DMS53 treated with DMSO at 0.1 percent for 48 hours (cell line): ENCODE data around the gene ROR2.
A peak's percentile ranks its signal among the peaks of the same experiment; 100 is the strongest.
"Not testable (repeated sequence)": the region's sequence is repeated elsewhere in the genome, so short reads cannot be mapped to it uniquely, and the experiment has no call there.

ENCODE experiments used
- DNase-seq: peaks from one replicate; lab custom pipeline; 2025; ENCODE audit not compliant: unreplicated experiment; lab: John Stamatoyannopoulos, UW

The ROR2 gene

GRCh38 chr9:91949946-91950664, at the start of gene ROR2:
TSS of gene ROR2 (minus strand) at chr9:91950228.
- DNase-seq = no peak

GRCh38 chr9:91995000-91995655, 45.1 kb upstream of the ROR2 start:
- no peak for DNase-seq

GRCh38 chr9:91994422-91994821, 44.4 kb upstream of the ROR2 start:
- peak; percentile 43 for DNase-seq

GRCh38 chr9:91992461-91993041, 42.5 kb upstream of the ROR2 start:
- no peak for DNase-seq

DNA sequence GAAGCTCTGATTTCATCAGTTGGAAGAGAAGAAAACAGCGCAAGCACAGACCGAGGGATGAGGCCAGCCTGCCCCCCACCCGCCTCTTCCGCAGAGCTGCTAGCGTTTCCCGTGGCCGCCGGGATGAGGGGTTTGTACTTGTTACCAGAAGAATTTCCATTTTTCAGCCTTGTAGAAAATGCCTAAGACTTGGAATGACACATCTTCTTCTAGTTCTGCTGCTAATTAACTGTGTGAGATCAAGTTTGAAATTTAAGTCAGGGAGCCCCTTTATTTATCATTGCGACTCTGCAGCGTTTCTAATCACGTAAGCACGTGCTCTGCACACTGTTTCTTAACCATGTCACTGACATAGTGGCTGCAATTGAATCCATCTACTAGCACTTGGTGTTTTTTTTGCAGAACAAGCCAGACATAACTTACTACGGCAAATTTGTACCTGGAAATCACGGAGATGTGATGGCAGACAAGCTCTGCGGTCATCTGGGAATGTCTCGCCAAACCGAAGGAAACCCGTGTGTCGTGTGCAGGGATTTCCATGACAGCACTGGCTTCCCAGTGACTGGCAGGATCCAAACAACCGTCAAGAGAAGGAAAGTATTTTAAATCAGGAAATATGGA, 41.8 kb upstream of the ROR2 start:
- no peak for DNase-seq

GRCh38 chr9:91986248-91986647, 36.2 kb upstream of the ROR2 start:
- DNase-seq = no peak

- DNase-seq = no peak
Measured at GRCh38 chr9:91985692-91986091, 35.7 kb upstream of the ROR2 start.

DNA sequence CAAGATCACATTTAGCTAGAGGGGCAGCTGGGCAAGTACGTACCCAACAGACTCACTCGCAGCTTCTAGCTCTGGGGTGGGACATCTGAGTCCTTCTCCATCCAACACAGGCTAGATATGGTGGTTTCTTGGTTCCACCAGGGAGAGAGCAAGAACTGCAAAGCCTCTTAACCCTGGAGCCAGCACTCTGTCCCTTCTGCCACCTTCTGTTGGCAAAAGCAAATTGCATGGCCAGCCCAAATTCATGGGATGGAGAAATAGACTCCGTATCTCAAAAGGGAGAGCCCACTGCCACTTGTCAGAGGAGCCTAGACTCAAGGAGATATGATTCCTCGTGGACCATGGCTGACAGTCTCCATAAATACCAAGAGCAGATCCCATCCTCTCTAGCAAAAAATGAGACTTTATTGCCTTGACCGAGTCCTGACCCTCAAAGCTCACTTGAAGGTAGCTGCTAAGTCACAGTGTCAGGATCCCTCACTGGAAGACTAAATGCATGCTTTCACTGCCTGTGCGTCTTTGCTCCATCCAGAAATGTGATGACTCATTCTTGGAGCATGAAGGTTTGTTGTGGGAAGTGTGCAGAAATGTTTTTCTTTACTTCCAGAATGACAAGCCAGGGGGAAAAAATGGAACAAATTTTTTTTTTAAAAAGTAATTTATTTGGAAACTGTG, 28.8 kb upstream of the ROR2 start:
- DNase-seq = peak; percentile 1

GRCh38 chr9:91975254-91975653, 25.2 kb upstream of the ROR2 start:
- DNase-seq = not testable (repeated sequence)

GRCh38 chr9:91972711-91973110, 22.7 kb upstream of the ROR2 start:
- no peak for DNase-seq

DNA sequence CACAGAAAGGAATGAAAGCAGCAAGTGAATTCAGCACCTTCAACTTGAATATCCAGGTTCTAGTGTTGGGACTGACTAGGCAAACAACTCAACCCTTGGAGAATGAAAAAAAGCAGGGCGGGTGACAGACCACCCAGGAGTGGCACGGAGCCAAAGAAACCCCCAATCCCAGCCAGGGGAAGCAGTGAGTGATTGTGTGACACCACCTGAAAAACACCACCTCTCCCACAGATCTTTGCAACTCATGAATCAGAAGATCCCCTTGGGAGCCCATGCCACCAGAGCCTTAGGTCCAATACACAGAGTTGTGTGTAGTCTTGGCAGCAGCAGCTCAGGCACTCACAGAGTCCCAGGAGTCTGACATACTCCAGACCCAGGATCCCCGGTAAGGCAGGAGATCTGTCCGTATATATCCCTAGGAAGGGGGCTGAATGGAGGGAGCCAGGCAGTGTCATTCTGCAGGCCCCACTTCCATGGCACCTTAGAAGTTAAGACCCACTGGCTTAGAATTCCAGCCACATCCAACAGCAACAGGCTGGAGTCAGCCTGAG, 22.1 kb upstream of the ROR2 start:
- no peak for DNase-seq

DNA sequence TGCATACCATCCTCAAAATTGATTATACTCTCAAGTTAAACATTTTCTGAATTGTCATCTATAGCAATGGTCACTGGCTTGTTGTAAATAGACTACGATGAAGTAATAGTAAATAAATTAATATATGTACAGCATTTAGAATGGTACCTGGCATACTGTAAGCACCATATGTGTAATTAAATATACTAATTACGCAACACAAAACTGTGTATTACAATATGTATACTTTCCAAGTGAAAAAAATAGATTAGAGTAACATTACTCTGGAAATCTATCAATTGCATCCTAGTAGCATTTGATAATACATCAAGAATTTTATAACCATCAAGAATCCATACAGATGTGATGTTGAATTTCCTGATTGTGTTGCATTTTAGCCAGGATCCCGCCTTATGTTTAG, 17.2 kb upstream of the ROR2 start:
- DNase-seq = no peak

DNA sequence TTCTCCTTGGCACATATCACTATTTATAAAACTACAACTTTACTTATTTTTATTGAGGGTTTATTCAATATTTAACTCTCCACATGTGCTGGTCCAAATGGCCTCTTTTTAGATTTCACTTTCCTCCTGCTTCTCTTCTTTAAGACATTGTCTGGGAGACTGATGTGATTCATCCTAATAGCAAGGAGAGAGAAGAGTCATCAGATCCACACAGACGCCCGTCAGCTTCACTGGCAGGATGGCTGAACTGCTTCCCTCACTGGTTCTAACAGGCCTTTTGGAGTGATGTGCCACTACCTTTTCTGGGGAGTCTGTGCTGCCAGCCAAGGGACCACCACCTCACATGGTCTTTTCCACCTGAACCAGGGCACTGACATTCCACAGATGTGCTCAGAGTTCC, 16.5 kb upstream of the ROR2 start:
- no peak for DNase-seq

- no peak for DNase-seq
Measured at GRCh38 chr9:91963711-91964240, 13.7 kb upstream of the ROR2 start.

GRCh38 chr9:91960367-91960766, 10.3 kb upstream of the ROR2 start:
- DNase-seq = no peak

GRCh38 chr9:91958174-91958573, 8.1 kb upstream of the ROR2 start:
- no peak for DNase-seq

GRCh38 chr9:91954841-91955471, 4.9 kb upstream of the ROR2 start:
- peak; percentile 54 for DNase-seq

DNA sequence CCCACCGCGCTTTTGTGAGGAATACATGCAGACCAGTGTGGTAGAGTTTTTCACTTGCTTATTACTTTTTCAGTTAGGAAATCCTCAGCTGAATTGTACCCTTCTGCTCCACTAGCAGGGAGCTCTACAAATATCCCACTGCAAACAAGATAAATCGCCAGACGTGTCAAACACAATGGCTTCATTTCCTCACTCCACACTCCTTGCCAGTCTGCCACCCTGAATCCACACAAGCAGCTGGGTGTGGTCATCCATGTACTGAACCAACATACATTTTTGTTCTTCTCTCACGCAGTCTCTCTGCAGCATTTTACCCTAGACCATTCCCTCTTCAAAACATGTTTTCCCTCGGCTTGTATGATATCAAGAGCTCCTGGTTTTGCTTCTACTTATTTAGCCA, 3.7 kb upstream of the ROR2 start:
- DNase-seq = no peak

DNA sequence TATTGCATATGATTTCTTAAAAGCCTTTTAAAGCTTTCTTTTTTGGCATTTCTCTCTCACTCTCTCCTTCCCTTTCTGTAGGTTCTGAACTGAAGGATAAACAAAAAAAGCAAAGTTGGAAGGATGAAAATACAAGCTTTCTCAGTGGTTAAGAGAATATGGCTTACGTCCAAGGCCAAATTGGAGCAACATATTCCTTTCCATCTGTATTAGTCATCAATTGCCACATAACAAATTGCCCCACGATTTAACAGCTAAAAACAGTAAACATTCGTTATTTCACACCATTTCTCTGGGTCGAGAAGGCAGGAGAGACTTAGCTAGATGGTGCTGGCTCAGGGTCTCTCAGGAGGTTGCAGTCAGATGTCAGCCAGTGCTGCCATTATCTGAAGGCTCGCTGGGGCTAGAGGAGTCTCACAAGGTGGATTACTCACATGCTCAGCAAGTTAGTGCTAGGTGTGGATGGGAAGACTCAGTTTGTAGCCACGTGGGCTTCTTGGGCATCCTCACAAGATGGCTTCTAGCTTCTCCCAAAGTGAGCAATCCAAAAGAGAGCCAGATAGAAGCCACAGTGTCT, 2.0 kb upstream of the ROR2 start:
- DNase-seq = no peak

DNA sequence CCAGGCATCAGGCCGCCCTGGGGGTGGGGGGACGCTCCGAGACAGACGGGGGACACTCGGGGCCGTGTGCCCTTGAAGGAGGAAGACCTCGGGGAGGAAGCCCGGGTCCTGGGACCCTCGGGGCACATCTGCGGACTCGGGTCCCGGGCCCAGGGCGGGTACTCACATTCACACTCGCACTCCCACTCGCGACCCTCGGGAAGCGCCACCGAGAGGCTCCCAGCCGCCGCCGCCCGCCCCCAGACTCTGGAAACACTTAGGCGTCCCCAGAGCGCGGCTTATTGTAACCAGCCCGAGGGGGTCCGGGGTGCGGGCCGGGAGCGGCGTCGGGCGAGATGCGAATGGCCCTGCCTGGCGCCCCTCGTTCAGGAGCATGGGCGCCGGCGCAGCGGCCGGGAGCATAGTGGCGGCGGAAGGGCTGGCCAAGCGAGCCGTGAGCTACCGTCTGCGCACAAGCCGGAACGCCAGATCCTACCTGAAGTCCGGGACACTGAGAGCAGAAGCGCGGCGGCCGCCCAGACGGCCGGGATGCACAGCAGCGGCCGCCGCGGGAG, 559 bp downstream of the ROR2 start:
- DNase-seq = peak; percentile 2
